Uterus (tissue), 2 donors: ENCODE measurements around the gene FBXO46.
"Not testable (repeated sequence)": the region's sequence is repeated elsewhere in the genome, so short reads cannot be mapped to it uniquely, and the experiment has no call there.

Experiments used
- POLR2A ChIP-seq, 2 donors: fragments of 450-650 bp; IDR thresholded peaks; one replicate each; pipeline ENCODE4 v1.6.1; 2016; ENCODE audit warnings: antibody characterized with exemption in 2 of 2, mild to moderate bottlenecking in 1 of 2, moderate library complexity in 1 of 2
- TF ChIP-seq, protein P1 (sequence below), 4 experiments: fragments of 200-600 bp in 2 of 4; fragments of 450-650 bp in 2 of 4; sonication (generic) in 2 of 4; IDR thresholded peaks; one replicate each; pipeline ENCODE4 v1.5.1; 2016 to 2019; ENCODE audit warnings: antibody characterized with exemption in 4 of 4, mild to moderate bottlenecking in 2 of 4, moderate library complexity in 1 of 4

DNA sequence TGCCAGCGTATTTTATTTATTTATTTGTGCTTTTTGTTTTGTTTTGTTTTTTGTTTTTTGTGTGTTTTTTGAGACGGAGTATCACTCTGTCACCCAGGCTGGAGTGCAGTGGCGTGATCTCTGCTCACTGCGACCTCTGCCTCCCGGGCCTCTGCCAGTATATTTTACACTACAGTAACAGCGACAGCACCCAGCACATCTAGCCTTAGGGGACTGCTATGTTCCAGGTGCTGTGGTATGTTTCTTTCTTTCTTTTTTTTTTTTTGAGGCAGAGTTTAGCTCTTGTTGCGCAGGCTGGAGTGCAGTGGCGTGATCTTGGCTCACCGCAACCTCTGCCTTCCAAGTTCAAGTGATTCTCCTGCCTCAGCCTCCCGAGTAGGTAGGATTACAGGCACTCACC is 20.8 kb upstream of the FBXO46 start:
- not testable (repeated sequence) for TF ChIP-seq POLR2A (IDR thresholded peaks at IDR 0.05)
- TF ChIP-seq, protein P1, sequence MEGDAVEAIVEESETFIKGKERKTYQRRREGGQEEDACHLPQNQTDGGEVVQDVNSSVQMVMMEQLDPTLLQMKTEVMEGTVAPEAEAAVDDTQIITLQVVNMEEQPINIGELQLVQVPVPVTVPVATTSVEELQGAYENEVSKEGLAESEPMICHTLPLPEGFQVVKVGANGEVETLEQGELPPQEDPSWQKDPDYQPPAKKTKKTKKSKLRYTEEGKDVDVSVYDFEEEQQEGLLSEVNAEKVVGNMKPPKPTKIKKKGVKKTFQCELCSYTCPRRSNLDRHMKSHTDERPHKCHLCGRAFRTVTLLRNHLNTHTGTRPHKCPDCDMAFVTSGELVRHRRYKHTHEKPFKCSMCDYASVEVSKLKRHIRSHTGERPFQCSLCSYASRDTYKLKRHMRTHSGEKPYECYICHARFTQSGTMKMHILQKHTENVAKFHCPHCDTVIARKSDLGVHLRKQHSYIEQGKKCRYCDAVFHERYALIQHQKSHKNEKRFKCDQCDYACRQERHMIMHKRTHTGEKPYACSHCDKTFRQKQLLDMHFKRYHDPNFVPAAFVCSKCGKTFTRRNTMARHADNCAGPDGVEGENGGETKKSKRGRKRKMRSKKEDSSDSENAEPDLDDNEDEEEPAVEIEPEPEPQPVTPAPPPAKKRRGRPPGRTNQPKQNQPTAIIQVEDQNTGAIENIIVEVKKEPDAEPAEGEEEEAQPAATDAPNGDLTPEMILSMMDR (IDR thresholded peaks at IDR 0.05), result not testable (repeated sequence)
